Stomach (tissue), 19 donors: ENCODE data around the gene ZNF888. TPM values are rescaled to one million over a fixed set of nuclear protein-coding genes. Genes with fewer than 3 reads are reported as not detected.
A peak's percentile ranks its signal among the peaks of the same experiment; 100 is the strongest.

Experiments
- DNase-seq, 2 donors: peaks; one replicate each; pipeline versions ENCODE4 v3.0.0 to v3.0.0-alpha.2; 2013 to 2019
- H3K27ac ChIP-seq, 5 donors: fragments of 200-600 bp in 4 of 5; sonication (generic) in 4 of 5; one replicate each; pipeline ENCODE4 v1.5.1; 2013 to 2019; ENCODE audit warnings: mild to moderate bottlenecking in 1 of 5, moderate library complexity in 1 of 5
- H3K27me3 ChIP-seq, 3 donors: fragments of 200-600 bp; sonication (generic); one replicate each; pipeline ENCODE4 v1.5.1; 2017 to 2019; ENCODE audit warnings: mixed run types in 1 of 3
- H3K36me3 ChIP-seq, 4 donors: fragments of 200-600 bp; sonication (generic); 1 replicate in 3 of 4; 2 replicates in 1 of 4; pipeline ENCODE4 v1.5.1; 2016 to 2019
- H3K4me1 ChIP-seq, 4 donors: fragments of 200-600 bp; sonication (generic); one replicate each; pipeline ENCODE4 v1.5.1; 2016 to 2019
- H3K4me3 ChIP-seq, 4 donors: fragments of 200-600 bp; sonication (generic) in 3 of 4; one replicate each; pipeline ENCODE4 v1.5.1; 2016 to 2019; ENCODE audit warnings: mild to moderate bottlenecking in 1 of 4
- H3K9me3 ChIP-seq, 4 donors: fragments of 200-600 bp; sonication (generic); one replicate each; pipeline ENCODE4 v1.5.1; 2016 to 2019
- CTCF ChIP-seq, 7 experiments: fragments of 450-650 bp in 4 of 7; fragments of 200-600 bp in 3 of 7; sonication (generic) in 3 of 7; IDR thresholded peaks; one replicate each; pipeline ENCODE4 v1.5.1; 2016 to 2019; ENCODE audit warnings: antibody characterized with exemption in 7 of 7, control low read depth in 2 of 7, mild to moderate bottlenecking in 1 of 7
- EP300 ChIP-seq: sonication (generic); formaldehyde crosslinking; IDR thresholded peaks from one replicate; pipeline ENCODE4 v1.6.1; 2017; ENCODE audit warnings: antibody characterized with exemption
- POLR2A ChIP-seq, 4 donors: fragments of 450-650 bp; IDR thresholded peaks; one replicate each; pipeline ENCODE4 v1.6.1; 2016; ENCODE audit warnings: antibody characterized with exemption in 4 of 4, control low read depth in 2 of 4, mild to moderate bottlenecking in 1 of 4, moderate library complexity in 1 of 4
- POLR2AphosphoS5 ChIP-seq, 3 donors: sonication (generic); formaldehyde crosslinking; IDR thresholded peaks; one replicate each; pipeline ENCODE4 v1.6.1; 2016; ENCODE audit warnings: antibody characterized with exemption in 3 of 3
- WGBS, 5 donors: extraction: QIAGEN DNeasy Blood & Tissue Kit in 3 of 5; methylation state at CpG; one replicate each; pipeline versions ENCODE4 v1.1.5 to v1.1.7; 2013 to 2018; 5-methylcytosine and 5-hydroxymethylcytosine counted together
- intact Hi-C: fragments of 100-400 bp; cut with DNase I; formaldehyde crosslinking; loops from one replicate; pipeline ENCODE4 v1.15.1; 2023; ENCODE audit warnings: low total_unique reads
- long read RNA-seq, 10 donors: transcript quantifications; one replicate each; lab custom pipeline, GENCODE V29; 2026
- polyA plus RNA-seq, 3 donors: library from polyadenylated mRNA; stranded (reverse); fragments of 200-250 nt; gene quantifications; one replicate each; pipeline ENCODE4 v1.2.3, GENCODE V29; 2013
- total RNA-seq, 5 donors: library from RNA; depleted of rRNA; stranded (reverse); fragments of >200 nt; gene quantifications; one replicate each; pipeline versions ENCODE4 v1.1.0 to v1.2.3, GENCODE V29; 2014 to 2016
- donor health status: healthy with polysubstance abuse.
- donor health status: Bipolar disorder and iron deficiency.
- donor health status: healthy.

Gene ZNF888
- 10 to 100 TPM in 2 of 5 donors, 1 to 10 TPM in 2, under 1 TPM in 1; 0.29 to 13.4 (median 9.3) TPM for total RNA-seq
- polyA plus RNA-seq, result 1 to 10 TPM; 2.6 to 5.7 (median 3.9) TPM
- long read RNA-seq, donor 1, result 0 reads
- long read RNA-seq, donor 2, result 0 reads
- long read RNA-seq, donor 3, result 0 reads
- long read RNA-seq, donor 4, result 0 reads
- long read RNA-seq, donor 5, result 0 reads
- long read RNA-seq, donor 6, full-length matches to known transcripts, result 1 of 1 reads
- long read RNA-seq, donor 6, partial matches to known transcripts, result 0 of 1 reads
- long read RNA-seq, donor 6, other reads (novel, unspliced or antisense), result 0 of 1 reads
- long read RNA-seq, donor 7, result 0 reads
- long read RNA-seq, donor 8, result 0 reads
- long read RNA-seq, donor 9, full-length matches to known transcripts, result 1 of 1 reads
- long read RNA-seq, donor 9, partial matches to known transcripts, result 0 of 1 reads
- long read RNA-seq, donor 9, other reads (novel, unspliced or antisense), result 0 of 1 reads
- long read RNA-seq, donor 10, result 0 reads

DNA sequence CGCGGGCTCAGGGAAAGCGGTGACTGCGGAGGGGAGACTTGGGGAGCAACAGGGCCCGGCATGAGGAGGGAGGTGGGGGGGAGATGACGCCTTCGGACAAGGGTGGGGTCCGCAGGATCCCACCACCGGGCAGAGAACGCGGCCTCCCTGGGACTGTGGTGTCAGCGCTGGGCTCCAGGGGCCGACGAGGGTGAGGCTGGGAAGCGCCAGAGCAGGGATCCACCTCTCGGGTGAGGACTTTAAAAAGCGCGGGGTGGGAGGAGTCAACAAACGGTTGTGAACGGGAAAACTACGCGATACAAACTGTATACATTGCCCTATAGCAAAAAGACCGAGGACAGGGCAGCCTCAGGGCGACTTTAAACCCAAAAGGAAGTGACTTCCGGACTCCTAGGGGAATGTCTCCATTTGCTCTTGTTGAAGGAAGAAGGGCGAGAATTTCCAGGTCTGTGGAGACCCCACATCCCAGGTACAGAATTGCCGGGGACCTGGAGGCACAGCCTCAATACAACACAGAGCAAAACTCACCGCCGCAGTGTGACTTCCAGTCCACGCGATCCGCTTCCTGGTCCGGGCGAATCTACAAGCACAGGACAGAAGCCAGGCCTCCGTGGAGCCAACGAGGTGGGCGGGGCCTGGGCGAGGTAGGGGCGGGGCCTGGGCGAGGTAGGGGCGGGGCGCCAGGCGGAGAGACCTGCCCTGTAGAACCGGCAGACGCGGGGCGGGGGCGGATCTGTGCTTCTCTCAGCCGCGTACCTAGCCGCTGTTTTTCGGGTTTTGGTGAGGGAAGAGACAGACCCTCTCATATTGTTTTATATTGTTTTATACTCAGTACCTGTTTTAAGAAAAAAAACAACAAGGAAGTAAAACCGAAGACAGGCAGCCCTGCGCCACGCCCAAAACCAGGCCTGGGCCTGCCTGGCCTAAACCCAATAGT, at the start of gene ZNF888:
ZNF888 (minus strand) TSS at position 588 of the 937 bp plus-strand sequence. CDS start 5,555 bp downstream, outside the sequence.
- 1 to 2% (median 2%) methylated on average over 52 to 55 of the region's 55 CpGs for whole genome bisulfite sequencing, 5 donors
- no peak for TF ChIP-seq EP300
- no peak for TF ChIP-seq CTCF (IDR thresholded peaks at IDR 0.05)
- peak in 2 of 4 donors; percentile 4 to 8 for TF ChIP-seq POLR2A (IDR thresholded peaks at IDR 0.05)
- TF ChIP-seq POLR2AphosphoS5 (IDR thresholded peaks at IDR 0.05), result peak; percentile 38 to 89 (median 87)
- DNase-seq, result peak; percentile 96
- Histone ChIP-seq H3K9me3 (no peaks in the 10 kb centered on the region), H3K27me3 (no peaks in the 10 kb centered on the region), H3K36me3 (peaks cover 3 to 22% (median 15%) of the 10 kb centered on the region in 4 donors), H3K4me3 (peak within 1 kb of the TSS; percentile 54 to 74 (median 64)), H3K27ac (peak within 1 kb of the TSS; percentile 85 to 96 (median 93)), H3K4me1 (peaks cover 13 to 33% (median 27%) of the 10 kb centered on the region in 4 donors)
- intact Hi-C loops, result no loop called here

DNA sequence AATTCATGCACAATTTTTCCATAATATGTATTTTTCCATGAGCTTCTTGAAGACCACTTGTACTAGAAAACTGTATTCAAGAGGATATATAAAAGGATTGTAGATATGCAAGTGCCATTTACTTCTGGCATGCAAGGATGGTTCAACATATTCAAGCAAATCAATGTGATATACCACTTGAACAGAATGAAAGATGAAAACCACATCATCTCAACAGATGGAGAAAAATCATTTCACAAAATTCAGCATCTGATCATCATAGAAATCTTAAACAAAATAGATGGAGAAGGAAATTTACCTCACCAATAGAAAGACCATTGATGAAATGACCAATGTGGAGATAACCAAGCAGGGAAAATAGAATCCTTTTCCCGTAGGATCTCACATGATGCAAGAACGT, 44.5 kb upstream of the ZNF888 start:
- peaks cover 0 to 52% (median 23%) of the 10 kb centered on the region in 4 donors for H3K36me3 ChIP-seq
- no peak overlapping the region for H3K27ac ChIP-seq
- WGBS, 5 donors, result 94 to 98% (median 97%) methylated on average over 2 of the region's 2 CpGs
- peaks cover 0 to 9% (median 7%) of the 10 kb centered on the region in 4 donors for H3K4me1 ChIP-seq
- intact Hi-C loops, result no loop called here
- TF ChIP-seq EP300 (no peak), POLR2AphosphoS5 (IDR thresholded peaks at IDR 0.05) (no peak), CTCF (IDR thresholded peaks at IDR 0.05) (no peak), POLR2A (IDR thresholded peaks at IDR 0.05) (no peak)
- no peak overlapping the region for H3K4me3 ChIP-seq
- no peaks in the 10 kb centered on the region for H3K27me3 ChIP-seq
- H3K9me3 ChIP-seq, result peaks cover 0 to 36% (median 20%) of the 10 kb centered on the region in 4 donors
- DNase-seq, result no peak

- Histone ChIP-seq H3K36me3 (peaks cover 13 to 32% (median 21%) of the 10 kb centered on the region in 4 donors), H3K4me1 (peaks cover 7 to 25% (median 20%) of the 10 kb centered on the region in 4 donors), H3K27ac (peak overlapping the region; percentile 85 to 90 (median 87)), H3K27me3 (no peaks in the 10 kb centered on the region), H3K9me3 (peaks cover 10 to 40% (median 30%) of the 10 kb centered on the region in 4 donors), H3K4me3 (peak overlapping the region; percentile 62 to 80 (median 73))
- TF ChIP-seq CTCF (IDR thresholded peaks at IDR 0.05) (no peak), POLR2A (IDR thresholded peaks at IDR 0.05) (no peak), POLR2AphosphoS5 (IDR thresholded peaks at IDR 0.05) (no peak), EP300 (no peak)
- intact Hi-C loops, result no loop called here
- WGBS, 5 donors, result 1 to 3% (median 2%) methylated on average over 12 of the region's 12 CpGs
- peak in 1 of 2 donors; percentile 62 for DNase-seq
These were observed 40.0 kb upstream of the ZNF888 start for GRCh38 chr19:52963247-52963618.
